Hepatocyte (in vitro differentiated cells): ENCODE results near the gene TM7SF2. TPM values are rescaled to one million over a fixed set of nuclear protein-coding genes. Genes with fewer than 3 reads are reported as not detected.

Source experiments
- DNase-seq: peaks from one replicate; pipeline ENCODE4 v3.0.0-alpha.2; 2016; ENCODE audit warnings: low spot score
- H2AFZ ChIP-seq: fragments of 200-600 bp; sonication (generic); 2 replicates; pipeline ENCODE4 v1.6.0; 2016; ENCODE audit warnings: antibody characterized with exemption, mild to moderate bottlenecking
- H3K27ac ChIP-seq: fragments of 200-600 bp; sonication (generic); 2 replicates; pipeline ENCODE4 v1.5.1; 2016; ENCODE audit warnings: mild to moderate bottlenecking
- H3K27me3 ChIP-seq: fragments of 200-600 bp; sonication (generic); 2 replicates; pipeline ENCODE4 v1.6.1; 2016
- H3K36me3 ChIP-seq: fragments of 200-600 bp; sonication (generic); replicated peaks from 2 replicates; pipeline ENCODE4 v1.5.1; 2016; ENCODE audit warnings: low read depth; ENCODE audit not compliant: insufficient read depth
- H3K4me1 ChIP-seq: fragments of 200-600 bp; sonication (generic); 2 replicates; pipeline ENCODE4 v1.5.1; 2016; ENCODE audit warnings: mild to moderate bottlenecking, moderate library complexity; ENCODE audit not compliant: insufficient read depth
- H3K4me2 ChIP-seq: fragments of 200-600 bp; sonication (generic); 2 replicates; pipeline ENCODE4 v1.6.0; 2016
- H3K4me3 ChIP-seq: fragments of 200-600 bp; sonication (generic); 2 replicates; pipeline ENCODE4 v1.5.1; 2016; ENCODE audit warnings: mild to moderate bottlenecking
- H3K79me2 ChIP-seq: fragments of 200-600 bp; sonication (generic); 2 replicates; pipeline ENCODE4 v1.6.0; 2017; ENCODE audit warnings: mild to moderate bottlenecking
- H3K9me2 ChIP-seq: fragments of 200-600 bp; sonication (generic); replicated peaks from 2 replicates; pipeline ENCODE4 v1.6.0; 2017; ENCODE audit warnings: mild to moderate bottlenecking; ENCODE audit not compliant: insufficient read depth
- H3K9me3 ChIP-seq: fragments of 200-600 bp; sonication (generic); 2 replicates; pipeline ENCODE4 v1.5.1; 2016; ENCODE audit warnings: low read depth, mild to moderate bottlenecking
- H4K20me1 ChIP-seq: fragments of 200-600 bp; sonication (generic); 2 replicates; pipeline ENCODE4 v1.6.0; 2016; ENCODE audit warnings: mild to moderate bottlenecking; ENCODE audit not compliant: insufficient read depth, poor library complexity, severe bottlenecking
- CTCF ChIP-seq: fragments of 200-600 bp; sonication (generic); IDR thresholded peaks from 2 replicates; pipeline ENCODE4 v1.5.1; 2016; ENCODE audit warnings: antibody characterized with exemption, mild to moderate bottlenecking; ENCODE audit not compliant: poor library complexity
- EZH2 ChIP-seq: fragments of 200-600 bp; sonication (generic); IDR thresholded peaks from 2 replicates; pipeline ENCODE4 v1.6.1; 2016; ENCODE audit warnings: antibody characterized with exemption, mild to moderate bottlenecking, borderline replicate concordance
- EZH2phosphoT487 ChIP-seq: fragments of 200-600 bp; sonication (generic); IDR thresholded peaks from one replicate; pipeline ENCODE4 v1.6.1; 2018; ENCODE audit warnings: antibody characterized with exemption, mild to moderate bottlenecking, low read depth, moderate library complexity; ENCODE audit not compliant: unreplicated experiment, severe bottlenecking
- WGBS: methylation state at CpG from one replicate; pipeline ENCODE4 v1.1.6; 2016; ENCODE audit warnings: low lambda C conversion rate; ENCODE audit errors: missing lambda C conversion rate; 5-methylcytosine and 5-hydroxymethylcytosine counted together
- polyA plus RNA-seq: library from polyadenylated mRNA; unstranded; fragments of >200 nt; fragmentation: Nextera tagmentation; extraction: Ambion mirVana; gene quantifications from 2 replicates; pipeline ENCODE4 v1.2.1, GENCODE V29; 2016
- total RNA-seq: library from RNA; depleted of rRNA; stranded (reverse); fragments of >200 nt; gene quantifications from 2 replicates; pipeline ENCODE4 v1.2.3, GENCODE V29; 2014

TM7SF2 gene
- total and polyA plus RNA-seq, 2 experiments from 2014 or later = 133 to 209 TPM

GRCh38 chr11:65111159-65111743, 421 bp upstream of the TM7SF2 start:
- Histone ChIP-seq H3K27me3 (no peaks in the 10 kb centered on the region), H3K9me2 (no peaks in the 10 kb centered on the region), H3K4me1 (peaks cover 21% of the 10 kb centered on the region), H3K9me3 (no peaks in the 10 kb centered on the region), H3K36me3 (no peaks in the 10 kb centered on the region), H3K4me2 (peak overlapping the region; percentile 99), H2AFZ (no peak overlapping the region), H3K27ac (peak overlapping the region; percentile 45), H4K20me1 (no peaks in the 10 kb centered on the region), H3K79me2 (peaks cover 34% of the 10 kb centered on the region), H3K4me3 (no peak overlapping the region)
- DNase-seq = no peak
- 64% methylated on average over 30 of the region's 31 CpGs for WGBS
- no peak for TF ChIP-seq EZH2
- no peak for TF ChIP-seq EZH2phosphoT487
- no peak for TF ChIP-seq CTCF

- Histone ChIP-seq H3K79me2 (peaks cover 41% of the 10 kb centered on the region), H3K4me1 (peaks cover 27% of the 10 kb centered on the region), H3K27me3 (no peaks in the 10 kb centered on the region), H3K9me3 (no peaks in the 10 kb centered on the region), H2AFZ (peak overlapping the region; percentile 43), H3K36me3 (no peaks in the 10 kb centered on the region), H3K4me2 (peak overlapping the region; percentile 99), H4K20me1 (no peaks in the 10 kb centered on the region), H3K9me2 (no peaks in the 10 kb centered on the region), H3K4me3 (peak overlapping the region; percentile 75), H3K27ac (peak overlapping the region; percentile 80)
- DNase-seq = peak; percentile 84
- 3% methylated on average over 50 of the region's 57 CpGs for WGBS
- TF ChIP-seq CTCF (peak; percentile 70), EZH2phosphoT487 (no peak)
These were observed 1.1 kb downstream of the TM7SF2 start for GRCh38 chr11:65112546-65113360.

- no peak for TF ChIP-seq CTCF
- no peak for TF ChIP-seq EZH2phosphoT487
- no peak for TF ChIP-seq EZH2
- peak overlapping the region; percentile 75 for H3K4me3 ChIP-seq
- H4K20me1 ChIP-seq = no peaks in the 10 kb centered on the region
- H3K4me2 ChIP-seq = peak overlapping the region; percentile 99
- peak overlapping the region; percentile 57 for H3K27ac ChIP-seq
- no peak for DNase-seq
- H3K9me2 ChIP-seq = no peaks in the 10 kb centered on the region
- no peaks in the 10 kb centered on the region for H3K27me3 ChIP-seq
- peaks cover 27% of the 10 kb centered on the region for H3K4me1 ChIP-seq
- peaks cover 41% of the 10 kb centered on the region for H3K79me2 ChIP-seq
- no peaks in the 10 kb centered on the region for H3K36me3 ChIP-seq
- WGBS = 26% methylated on average over 13 of the region's 14 CpGs
- H2AFZ ChIP-seq = peak overlapping the region; percentile 43
- H3K9me3 ChIP-seq = no peaks in the 10 kb centered on the region
These were observed 1.7 kb downstream of the TM7SF2 start for GRCh38 chr11:65113361-65113756.
